Smooth muscle cell (in vitro differentiated cells): ENCODE results near the gene IL11. TPM values are rescaled to one million over a fixed set of nuclear protein-coding genes. Genes with fewer than 3 reads are reported as not detected.

ENCODE experiments used
- DNase-seq: peaks from one replicate; lab custom pipeline; 2025; ENCODE audit not compliant: unreplicated experiment; lab: John Stamatoyannopoulos, UW
- H2AFZ ChIP-seq: fragments of 200-600 bp; sonication (generic); 2 replicates; pipeline ENCODE4 v1.6.0; 2016; ENCODE audit warnings: antibody characterized with exemption, low read depth, mild to moderate bottlenecking
- H3F3A ChIP-seq: fragments of 200-600 bp; sonication (generic); 2 replicates; pipeline ENCODE4 v1.6.0; 2017; ENCODE audit warnings: antibody characterized with exemption, low read depth
- H3K27ac ChIP-seq: fragments of 200-600 bp; sonication (generic); 2 replicates; pipeline ENCODE4 v1.5.1; 2016; ENCODE audit warnings: low read depth, mild to moderate bottlenecking
- H3K27me3 ChIP-seq: fragments of 200-600 bp; sonication (generic); 2 replicates; pipeline ENCODE4 v1.6.1; 2016; ENCODE audit warnings: low read depth, mild to moderate bottlenecking
- H3K36me3 ChIP-seq: fragments of 200-600 bp; sonication (generic); 2 replicates; pipeline ENCODE4 v1.5.1; 2016; ENCODE audit warnings: low read depth
- H3K4me1 ChIP-seq: fragments of 200-600 bp; sonication (generic); 2 replicates; pipeline ENCODE4 v1.5.1; 2016; ENCODE audit warnings: low read depth
- H3K4me2 ChIP-seq: fragments of 200-600 bp; sonication (generic); 2 replicates; pipeline ENCODE4 v1.6.0; 2016; ENCODE audit warnings: mild to moderate bottlenecking
- H3K4me3 ChIP-seq: fragments of 200-600 bp; sonication (generic); 2 replicates; pipeline ENCODE4 v1.5.1; 2016; ENCODE audit warnings: mild to moderate bottlenecking
- H3K79me2 ChIP-seq: fragments of 200-600 bp; sonication (generic); 2 replicates; pipeline ENCODE4 v1.6.0; 2016; ENCODE audit warnings: low read depth, mild to moderate bottlenecking
- H3K9ac ChIP-seq: fragments of 200-600 bp; sonication (generic); 2 replicates; pipeline ENCODE4 v1.6.0; 2016; ENCODE audit warnings: low read depth
- H3K9me3 ChIP-seq: fragments of 200-600 bp; sonication (generic); replicated peaks from 2 replicates; pipeline ENCODE4 v1.5.1; 2016; ENCODE audit warnings: low read depth
- H4K20me1 ChIP-seq: fragments of 200-600 bp; sonication (generic); 2 replicates; pipeline ENCODE4 v1.6.0; 2016; ENCODE audit warnings: low read depth
- CTCF ChIP-seq: fragments of 200-600 bp; sonication (generic); IDR thresholded peaks from 2 replicates; pipeline ENCODE4 v1.5.1; 2017; ENCODE audit warnings: borderline replicate concordance, mild to moderate bottlenecking, antibody characterized with exemption; ENCODE audit not compliant: insufficient read depth, poor library complexity, severe bottlenecking
- WGBS: methylation state at CpG from one replicate; pipeline ENCODE4 v1.1.7; 2016; ENCODE audit warnings: low lambda C conversion rate; 5-methylcytosine and 5-hydroxymethylcytosine counted together
- polyA plus RNA-seq: library from polyadenylated mRNA; unstranded; fragments of >200 nt; fragmentation: Nextera tagmentation; extraction: Ambion mirVana; gene quantifications from 2 replicates; pipeline ENCODE4 v1.2.1, GENCODE V29; 2016
- total RNA-seq: library from RNA; depleted of rRNA; stranded (reverse); fragments of >200 nt; gene quantifications from 2 replicates; pipeline ENCODE4 v1.2.3, GENCODE V29; 2014

Gene IL11
- total and polyA plus RNA-seq, 2 experiments from 2014 or later, result 40.1 to 66.4 TPM

DNA sequence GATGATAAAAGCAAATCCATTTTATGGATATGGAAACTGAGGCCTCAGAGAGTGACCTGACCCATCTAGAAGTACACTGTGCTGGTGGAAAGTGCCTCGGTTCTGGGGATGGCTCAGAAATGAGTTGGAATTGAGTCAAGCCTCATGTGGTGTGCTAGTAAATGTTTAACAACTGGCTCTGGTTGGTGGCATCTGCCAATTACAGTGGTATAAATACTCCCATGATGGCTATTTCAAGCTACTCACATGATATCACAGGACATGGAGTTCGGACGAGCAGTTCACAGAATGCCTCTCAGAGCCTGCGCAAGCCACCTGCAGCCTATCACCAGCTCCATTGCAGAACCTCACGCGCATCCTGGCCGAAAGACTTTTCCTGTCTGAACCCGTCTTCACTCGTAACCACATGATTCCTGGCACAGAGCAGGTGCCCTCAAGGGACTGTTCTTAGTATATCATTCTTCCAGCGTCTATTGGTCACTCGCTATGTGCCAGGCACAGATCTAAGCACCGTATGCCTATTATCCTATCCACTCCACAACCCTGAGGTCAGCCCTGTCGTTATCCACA is 54.2 kb downstream of the IL11 start:
- Histone ChIP-seq H2AFZ (no peak overlapping the region), H3K36me3 (no peaks in the 10 kb centered on the region), H3K9ac (no peak overlapping the region), H3K4me2 (no peak overlapping the region), H3K27ac (no peak overlapping the region), H3F3A (no peaks in the 10 kb centered on the region), H3K4me1 (no peaks in the 10 kb centered on the region), H3K79me2 (no peaks in the 10 kb centered on the region), H3K9me3 (no peaks in the 10 kb centered on the region), H3K4me3 (no peak overlapping the region), H3K27me3 (no peaks in the 10 kb centered on the region), H4K20me1 (no peaks in the 10 kb centered on the region)
- no peak for DNase-seq
- no peak for TF ChIP-seq CTCF
- 93% methylated on average over 13 of the region's 13 CpGs for WGBS

GRCh38 chr19:55314396-55314795 is 55.9 kb downstream of the IL11 start:
- H3K4me1 ChIP-seq, result no peaks in the 10 kb centered on the region
- no peak overlapping the region for H3K9ac ChIP-seq
- no peak for TF ChIP-seq CTCF
- no peaks in the 10 kb centered on the region for H3K79me2 ChIP-seq
- no peaks in the 10 kb centered on the region for H3K27me3 ChIP-seq
- no peaks in the 10 kb centered on the region for H3K9me3 ChIP-seq
- no peak overlapping the region for H3K4me2 ChIP-seq
- no peaks in the 10 kb centered on the region for H3F3A ChIP-seq
- no peaks in the 10 kb centered on the region for H3K36me3 ChIP-seq
- H4K20me1 ChIP-seq, result no peaks in the 10 kb centered on the region
- no peak overlapping the region for H2AFZ ChIP-seq
- WGBS, result 64% methylated on average over 8 of the region's 8 CpGs
- DNase-seq, result no peak
- H3K27ac ChIP-seq, result no peak overlapping the region
- no peak overlapping the region for H3K4me3 ChIP-seq

Other genes with a start within 250 kb of the IL11 start
- gene TNNT1, start 221.3 kb downstream of the IL11 start, total RNA-seq, result 24.9 and 27.1 TPM in 2 replicates
- 24.5 and 54.0 TPM in 2 replicates for gene TNNT1, start 221.3 kb downstream of the IL11 start, polyA plus RNA-seq
- gene TNNI3, start 212.7 kb downstream of the IL11 start, total RNA-seq, result not detected in 2 replicates
- 1.8 and 3.0 TPM in 2 replicates for gene TNNI3, start 212.7 kb downstream of the IL11 start, polyA plus RNA-seq
- 0.76 and 1.3 TPM in 2 replicates for gene DNAAF3, start 203.8 kb downstream of the IL11 start, total RNA-seq
- 0.97 and 1.4 TPM in 2 replicates for gene DNAAF3, start 203.8 kb downstream of the IL11 start, polyA plus RNA-seq
- gene SYT5, start 190.2 kb downstream of the IL11 start, total RNA-seq, result not detected in 2 replicates
- 0.17 TPM in 1 of 2 replicates, not detected in the other for gene SYT5, start 190.2 kb downstream of the IL11 start, polyA plus RNA-seq
- gene PTPRH, start 161.0 kb downstream of the IL11 start, total RNA-seq, result 0.18 and 0.31 TPM in 2 replicates
- gene PTPRH, start 161.0 kb downstream of the IL11 start, polyA plus RNA-seq, result 0.46 TPM in 1 of 2 replicates, not detected in the other
- gene TMEM86B, start 141.7 kb downstream of the IL11 start, total RNA-seq, result 1.7 and 2.1 TPM in 2 replicates
- gene TMEM86B, start 141.7 kb downstream of the IL11 start, polyA plus RNA-seq, result 2.6 and 3.3 TPM in 2 replicates
- gene PPP6R1, start 111.4 kb downstream of the IL11 start, total RNA-seq, result 26.7 and 31.1 TPM in 2 replicates
- gene PPP6R1, start 111.4 kb downstream of the IL11 start, polyA plus RNA-seq, result 58.0 and 59.9 TPM in 2 replicates
- gene HSPBP1, start 90.4 kb downstream of the IL11 start, total RNA-seq, result 21.5 and 22.1 TPM in 2 replicates
- gene HSPBP1, start 90.4 kb downstream of the IL11 start, polyA plus RNA-seq, result 66.5 and 80.0 TPM in 2 replicates
- gene BRSK1, start 86.5 kb downstream of the IL11 start, total RNA-seq, result 5.0 and 10.4 TPM in 2 replicates
- gene BRSK1, start 86.5 kb downstream of the IL11 start, polyA plus RNA-seq, result 3.0 and 3.3 TPM in 2 replicates
- not detected in 2 replicates for gene TMEM150B, start 45.1 kb downstream of the IL11 start, total RNA-seq
- 0.22 TPM in 1 of 2 replicates, not detected in the other for gene TMEM150B, start 45.1 kb downstream of the IL11 start, polyA plus RNA-seq
- gene KMT5C, start 30.6 kb downstream of the IL11 start, total RNA-seq, result 12.2 and 26.1 TPM in 2 replicates
- gene KMT5C, start 30.6 kb downstream of the IL11 start, polyA plus RNA-seq, result 23.2 and 27.2 TPM in 2 replicates
- 0.18 and 0.31 TPM in 2 replicates for gene COX6B2, start 15.7 kb downstream of the IL11 start, total RNA-seq
- gene COX6B2, start 15.7 kb downstream of the IL11 start, polyA plus RNA-seq, result 1.7 and 1.9 TPM in 2 replicates
- 0.58 TPM in 1 of 2 replicates, not detected in the other for gene GARIN5B, start 7.2 kb downstream of the IL11 start, total RNA-seq
- gene GARIN5B, start 7.2 kb downstream of the IL11 start, polyA plus RNA-seq, result 0.07 and 0.35 TPM in 2 replicates
- gene TMEM190, start 6.4 kb upstream of the IL11 start, total RNA-seq, result not detected in 2 replicates
- gene TMEM190, start 6.4 kb upstream of the IL11 start, polyA plus RNA-seq, result 8.2 and 11.1 TPM in 2 replicates
- gene TMEM238, start 13.8 kb upstream of the IL11 start, total RNA-seq, result 0.58 and 2.6 TPM in 2 replicates
- gene TMEM238, start 13.8 kb upstream of the IL11 start, polyA plus RNA-seq, result 3.3 and 9.3 TPM in 2 replicates
- gene RPL28, start 15.5 kb upstream of the IL11 start, total RNA-seq, result 824 and 1,108 TPM in 2 replicates
- gene RPL28, start 15.5 kb upstream of the IL11 start, polyA plus RNA-seq, result 515 and 595 TPM in 2 replicates
- 34.8 and 39.9 TPM in 2 replicates for gene UBE2S, start 37.3 kb upstream of the IL11 start, total RNA-seq
- gene UBE2S, start 37.3 kb upstream of the IL11 start, polyA plus RNA-seq, result 162 and 171 TPM in 2 replicates
- gene SHISA7, start 72.8 kb upstream of the IL11 start, total RNA-seq, result not detected in 2 replicates
- not detected in 2 replicates for gene SHISA7, start 72.8 kb upstream of the IL11 start, polyA plus RNA-seq
- gene ISOC2, start 91.2 kb upstream of the IL11 start, total RNA-seq, result 47.3 and 56.5 TPM in 2 replicates
- 37.3 and 61.4 TPM in 2 replicates for gene ISOC2, start 91.2 kb upstream of the IL11 start, polyA plus RNA-seq
- not detected in 2 replicates for gene C19orf85, start 94.3 kb upstream of the IL11 start, total RNA-seq
- gene C19orf85, start 94.3 kb upstream of the IL11 start, polyA plus RNA-seq, result not detected in 2 replicates
- gene ZNF628, start 106.2 kb upstream of the IL11 start, total RNA-seq, result 2.4 and 2.6 TPM in 2 replicates
- 1.3 and 2.0 TPM in 2 replicates for gene ZNF628, start 106.2 kb upstream of the IL11 start, polyA plus RNA-seq
- gene NAT14, start 114.7 kb upstream of the IL11 start, total RNA-seq, result 14.3 and 17.3 TPM in 2 replicates
- 67.5 and 72.1 TPM in 2 replicates for gene NAT14, start 114.7 kb upstream of the IL11 start, polyA plus RNA-seq
- 3.0 and 3.8 TPM in 2 replicates for gene SSC5D, start 118.0 kb upstream of the IL11 start, total RNA-seq
- gene SSC5D, start 118.0 kb upstream of the IL11 start, polyA plus RNA-seq, result 11.2 and 13.6 TPM in 2 replicates
- gene SBK2, start 166.7 kb upstream of the IL11 start, total RNA-seq, result not detected in 2 replicates
- not detected in 2 replicates for gene SBK2, start 166.7 kb upstream of the IL11 start, polyA plus RNA-seq
- gene SBK3, start 175.1 kb upstream of the IL11 start, total RNA-seq, result not detected in 2 replicates
- gene SBK3, start 175.1 kb upstream of the IL11 start, polyA plus RNA-seq, result 0.37 TPM in 1 of 2 replicates, not detected in the other
- gene ZNF579, start 210.4 kb upstream of the IL11 start, total RNA-seq, result 4.2 TPM in 2 replicates
- gene ZNF579, start 210.4 kb upstream of the IL11 start, polyA plus RNA-seq, result 15.1 and 15.8 TPM in 2 replicates
- gene FIZ1, start 229.1 kb upstream of the IL11 start, total RNA-seq, result 4.6 and 10.4 TPM in 2 replicates
- gene FIZ1, start 229.1 kb upstream of the IL11 start, polyA plus RNA-seq, result 16.8 and 17.7 TPM in 2 replicates
- 16.3 and 20.1 TPM in 2 replicates for gene ZNF524, start 229.8 kb upstream of the IL11 start, total RNA-seq
- gene ZNF524, start 229.8 kb upstream of the IL11 start, polyA plus RNA-seq, result 13.3 and 19.4 TPM in 2 replicates
- 3.0 and 3.8 TPM in 2 replicates for gene ZNF865, start 235.2 kb upstream of the IL11 start, total RNA-seq
- 1.2 and 2.0 TPM in 2 replicates for gene ZNF865, start 235.2 kb upstream of the IL11 start, polyA plus RNA-seq